Stimulated activated naive CD8-positive, alpha-beta T cell treated with anti-CD3 and anti-CD28 coated beads, Interleukin-15, amount 100 ng/mL, for 72 hours (primary cell): ENCODE results near the gene COPS4.
"Not testable (repeated sequence)": the region's sequence is repeated elsewhere in the genome, so short reads cannot be mapped to it uniquely, and the experiment has no call there.

Experiments used
- ATAC-seq: fragments of 150-1000 bp; cut with Tn5 transposase; 2 replicates; pipeline ENCODE4 v1.10.0; 2021; ENCODE audit warnings: mild to moderate bottlenecking, moderate library complexity
- DNase-seq, 2 donors: peaks; one replicate each; pipeline ENCODE4 v3.0.0; 2021 to 2022
- H3K27ac Mint-ChIP-seq, 2 donors: one replicate each; pipeline ENCODE4 v1.8.0; 2022; ENCODE audit warnings: mild to moderate bottlenecking in 2 of 2, mixed read lengths in 2 of 2, moderate library complexity in 2 of 2
- H3K27me3 Mint-ChIP-seq: one replicate; pipeline ENCODE4 v1.8.0; 2022; ENCODE audit warnings: mixed read lengths
- H3K4me1 Mint-ChIP-seq: one replicate; pipeline ENCODE4 v1.8.0; 2022; ENCODE audit warnings: mild to moderate bottlenecking, mixed read lengths
- H3K4me3 Mint-ChIP-seq, 2 donors: one replicate each; pipeline ENCODE4 v1.8.0; 2022; ENCODE audit warnings: mild to moderate bottlenecking in 2 of 2, mixed read lengths in 2 of 2, moderate library complexity in 1 of 2
- H3K9me3 Mint-ChIP-seq, 2 donors: one replicate each; pipeline ENCODE4 v1.8.0; 2022; ENCODE audit warnings: mixed read lengths in 2 of 2

COPS4 gene

DNA sequence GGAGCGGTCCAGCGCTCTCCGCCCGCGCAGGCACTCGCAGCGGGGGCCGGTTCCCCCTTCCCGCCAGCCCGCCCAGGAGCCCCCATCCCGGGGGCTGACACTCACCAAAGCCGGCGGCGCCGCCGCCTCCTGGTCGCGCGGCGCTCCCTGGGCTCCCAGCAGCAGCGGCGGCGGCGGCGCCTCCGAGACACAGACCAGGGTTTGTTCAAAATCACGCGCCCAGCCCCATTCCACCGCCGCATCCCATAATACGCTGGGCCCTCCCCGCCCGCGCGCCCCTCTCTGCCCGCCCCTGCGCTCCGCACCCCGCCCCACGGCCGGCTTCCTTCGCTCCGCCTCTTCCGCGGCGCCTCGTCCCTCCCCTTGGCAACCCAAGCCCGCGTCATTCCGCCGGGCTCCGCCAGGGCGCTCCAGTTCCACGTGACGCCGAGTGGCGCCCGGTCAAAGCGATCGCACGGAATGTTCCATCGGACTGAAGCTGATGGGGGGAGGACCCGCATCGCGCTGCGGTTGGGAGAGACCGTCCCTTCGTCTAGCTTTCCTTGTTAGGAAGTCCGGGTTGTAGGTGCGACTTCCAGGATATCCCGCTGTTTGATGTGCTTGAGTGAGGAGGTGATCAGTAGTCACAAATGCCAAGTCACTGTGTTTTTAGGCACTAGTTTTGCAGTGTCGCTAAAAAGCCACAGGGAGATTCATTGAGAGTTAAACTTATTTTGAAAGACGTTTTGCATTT lies 22.1 kb upstream of the COPS4 start:
- peaks cover 40% of the 10 kb centered on the region for H3K4me1 Mint-ChIP-seq
- DNase-seq, result peak; percentile 98
- H3K27me3 Mint-ChIP-seq, result no peaks in the 10 kb centered on the region
- no peaks in the 10 kb centered on the region for H3K9me3 Mint-ChIP-seq
- H3K4me3 Mint-ChIP-seq, result peak overlapping the region; percentile 89 to 99
- H3K27ac Mint-ChIP-seq, result peak overlapping the region; percentile 98
- ATAC-seq, result peak; percentile 87

DNA sequence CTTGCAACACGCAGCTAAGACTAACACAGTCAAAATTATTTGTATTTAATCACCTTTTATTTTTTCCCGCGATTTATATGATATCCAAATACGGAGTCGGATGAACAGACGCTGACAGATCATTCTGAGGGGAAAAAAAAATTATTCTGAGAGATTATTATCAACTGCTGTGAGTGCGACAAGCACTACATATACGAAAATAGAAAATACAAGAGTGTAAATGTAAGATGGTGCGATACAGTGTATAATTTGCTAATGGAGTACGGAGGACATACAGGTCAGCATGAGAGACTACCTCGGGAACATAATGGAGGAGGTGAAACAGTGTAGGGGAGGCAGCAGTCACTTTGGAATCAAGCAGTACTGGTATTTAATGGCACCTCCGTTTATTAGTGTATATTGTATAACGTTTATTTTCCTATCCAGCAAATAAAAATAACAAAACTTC lies 21.5 kb upstream of the COPS4 start:
- no peaks in the 10 kb centered on the region for H3K9me3 Mint-ChIP-seq
- DNase-seq, result no peak
- H3K4me3 Mint-ChIP-seq, result peak overlapping the region; percentile 89 to 99
- ATAC-seq, result no peak
- H3K27ac Mint-ChIP-seq, result peak overlapping the region; percentile 98
- H3K4me1 Mint-ChIP-seq, result peaks cover 34% of the 10 kb centered on the region
- no peaks in the 10 kb centered on the region for H3K27me3 Mint-ChIP-seq

DNA sequence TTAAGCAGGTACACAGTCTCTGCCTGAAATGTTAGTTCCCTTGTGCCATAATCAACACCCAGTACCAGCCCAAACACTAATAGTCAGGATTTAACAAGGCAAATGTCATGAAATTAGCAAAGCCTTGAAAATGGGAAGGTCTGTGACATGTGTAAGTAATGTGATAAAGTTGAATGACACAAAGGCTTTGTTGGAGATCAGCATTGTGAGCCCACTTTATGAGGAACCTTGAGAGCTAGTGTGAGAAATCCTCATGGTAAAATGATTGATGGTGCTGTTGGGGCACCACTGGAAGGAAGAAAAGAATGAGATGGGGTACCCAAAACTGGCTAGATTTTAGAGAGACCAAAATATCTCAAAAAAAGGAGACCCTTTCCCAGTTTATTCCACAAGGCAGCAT lies 21.1 kb upstream of the COPS4 start:
- Mint-ChIP-seq H3K4me3 (peak overlapping the region; percentile 29 to 99), H3K27me3 (no peaks in the 10 kb centered on the region), H3K9me3 (no peaks in the 10 kb centered on the region), H3K27ac (peak overlapping the region in 1 of 2 donors; percentile 98), H3K4me1 (peaks cover 30% of the 10 kb centered on the region)
- DNase-seq, result no peak
- no peak for ATAC-seq

DNA sequence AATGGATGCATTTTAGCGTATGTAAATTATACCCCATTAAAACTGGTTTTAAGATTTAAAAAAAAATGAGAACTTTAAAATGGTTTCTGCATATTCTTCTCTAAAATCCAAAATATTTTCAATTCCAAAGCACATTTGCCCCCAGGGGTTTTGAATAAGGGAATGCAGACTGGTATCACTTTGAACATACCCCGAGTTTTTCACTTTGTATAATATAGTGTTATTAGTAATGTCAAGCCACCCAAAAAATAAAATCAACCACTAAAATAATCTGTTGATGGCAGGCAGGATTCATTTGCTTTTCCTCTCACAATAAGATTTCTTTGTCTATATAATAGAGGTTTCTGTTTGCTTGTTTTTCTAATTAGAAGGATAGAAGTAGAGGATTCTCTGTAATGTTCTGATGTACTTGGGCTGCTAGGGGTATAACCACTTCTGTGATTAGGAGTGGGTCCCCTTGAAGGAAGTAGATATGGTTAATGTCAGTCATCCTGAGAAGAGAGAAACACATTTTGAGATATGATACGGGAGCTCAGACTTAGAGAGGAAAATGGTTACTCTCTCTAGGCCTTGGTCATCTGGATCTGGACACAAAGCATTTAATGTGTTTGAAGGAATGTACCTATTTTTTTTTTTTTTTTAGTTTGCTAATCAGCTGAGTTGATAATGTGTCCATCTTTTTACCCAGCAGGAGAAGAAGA lies 15.0 kb upstream of the COPS4 start:
- no peaks in the 10 kb centered on the region for H3K27me3 Mint-ChIP-seq
- no peak overlapping the region for H3K27ac Mint-ChIP-seq
- peaks cover 9% of the 10 kb centered on the region for H3K4me1 Mint-ChIP-seq
- peak; percentile 98 for ATAC-seq
- peak overlapping the region in 1 of 2 donors; percentile 9 for H3K4me3 Mint-ChIP-seq
- DNase-seq, result no peak
- H3K9me3 Mint-ChIP-seq, result peaks cover 2 to 3% of the 10 kb centered on the region in 2 donors

DNA sequence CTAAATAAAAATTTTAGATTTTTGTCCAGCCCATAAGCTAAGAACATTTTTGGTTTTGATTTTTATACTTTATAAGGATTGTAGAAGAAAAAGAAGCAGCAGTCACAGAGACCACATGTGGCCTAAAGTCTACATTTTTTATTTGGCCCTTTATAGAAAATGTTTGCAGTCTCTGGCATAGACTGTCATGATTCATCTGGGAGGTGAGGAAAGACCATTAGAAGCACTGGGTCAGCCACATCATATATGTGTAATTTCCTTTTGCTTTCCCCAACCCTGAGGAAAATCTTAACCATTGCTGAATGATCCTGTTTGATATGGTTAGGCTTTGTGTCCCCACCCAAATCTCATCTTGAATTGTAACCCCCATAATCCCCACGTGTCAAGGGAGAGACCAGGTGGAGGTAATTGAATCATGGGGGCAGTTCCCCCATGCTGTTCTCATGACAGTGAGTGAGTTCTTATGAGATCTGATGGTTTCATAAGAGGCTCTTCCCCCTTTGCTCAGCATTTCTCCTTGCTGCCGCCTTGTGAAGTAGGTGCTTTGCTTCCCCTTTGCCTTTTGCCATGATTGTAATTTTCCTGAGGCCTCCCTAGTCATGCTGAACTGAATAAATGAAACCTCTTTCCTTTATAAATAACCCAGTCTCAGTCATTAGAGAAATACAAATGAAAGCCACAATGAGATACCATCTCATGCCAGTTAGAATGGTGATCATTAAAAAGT lies 12.1 kb upstream of the COPS4 start:
- H3K9me3 Mint-ChIP-seq, result peaks cover 8 to 12% of the 10 kb centered on the region in 2 donors
- H3K4me1 Mint-ChIP-seq, result peaks cover 9% of the 10 kb centered on the region
- ATAC-seq (no peak), DNase-seq (no peak)
- H3K4me3 Mint-ChIP-seq, result no peak overlapping the region
- H3K27ac Mint-ChIP-seq, result no peak overlapping the region
- no peaks in the 10 kb centered on the region for H3K27me3 Mint-ChIP-seq

DNA sequence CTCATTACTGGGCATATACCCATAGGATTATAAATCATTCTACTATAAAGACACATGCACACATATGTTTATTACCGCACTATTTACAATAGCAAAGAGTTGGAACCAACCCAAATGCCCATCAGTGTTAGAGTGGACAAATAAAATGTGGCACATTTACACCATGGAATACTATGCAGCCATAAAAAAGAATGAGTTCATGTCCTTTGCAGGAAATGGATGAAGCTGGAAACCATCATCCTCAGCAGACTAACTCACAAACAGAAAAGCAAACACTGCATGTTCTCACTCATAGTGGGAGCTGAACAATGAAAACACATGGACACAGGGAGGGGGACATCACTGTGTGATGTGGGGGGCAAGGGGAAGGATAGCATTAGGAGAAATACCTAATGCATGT lies 11.4 kb upstream of the COPS4 start:
- ATAC-seq, H3K4me3 Mint-ChIP-seq, DNase-seq, H3K27me3 Mint-ChIP-seq, H3K27ac Mint-ChIP-seq, H3K4me1 Mint-ChIP-seq: not testable (repeated sequence)
- H3K9me3 Mint-ChIP-seq, result peaks cover 8 to 12% of the 10 kb centered on the region in 2 donors

DNA sequence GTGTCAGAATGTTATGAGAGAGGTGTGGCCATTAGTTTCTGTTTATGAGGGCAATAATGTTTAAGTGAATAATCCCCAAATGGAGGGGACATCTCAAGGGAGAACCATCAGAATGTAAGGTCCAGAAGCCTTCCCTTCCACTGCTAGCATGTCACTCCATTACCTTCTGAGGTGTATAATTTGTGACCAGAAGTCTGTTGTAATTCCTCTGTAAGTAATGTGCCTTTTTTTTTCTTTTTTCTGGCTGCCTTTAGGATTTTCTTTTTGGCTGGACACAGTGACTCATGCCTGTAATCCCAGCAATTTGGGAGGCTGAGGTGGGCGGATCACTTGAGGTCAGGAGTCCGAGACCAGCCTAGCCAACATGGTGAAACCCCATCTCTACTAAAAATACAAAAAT lies 10.8 kb upstream of the COPS4 start:
- peaks cover 9% of the 10 kb centered on the region for H3K4me1 Mint-ChIP-seq
- H3K4me3 Mint-ChIP-seq, result no peak overlapping the region
- H3K9me3 Mint-ChIP-seq, result peaks cover 8 to 12% of the 10 kb centered on the region in 2 donors
- no peak overlapping the region for H3K27ac Mint-ChIP-seq
- no peaks in the 10 kb centered on the region for H3K27me3 Mint-ChIP-seq
- ATAC-seq, result no peak
- no peak for DNase-seq

DNA sequence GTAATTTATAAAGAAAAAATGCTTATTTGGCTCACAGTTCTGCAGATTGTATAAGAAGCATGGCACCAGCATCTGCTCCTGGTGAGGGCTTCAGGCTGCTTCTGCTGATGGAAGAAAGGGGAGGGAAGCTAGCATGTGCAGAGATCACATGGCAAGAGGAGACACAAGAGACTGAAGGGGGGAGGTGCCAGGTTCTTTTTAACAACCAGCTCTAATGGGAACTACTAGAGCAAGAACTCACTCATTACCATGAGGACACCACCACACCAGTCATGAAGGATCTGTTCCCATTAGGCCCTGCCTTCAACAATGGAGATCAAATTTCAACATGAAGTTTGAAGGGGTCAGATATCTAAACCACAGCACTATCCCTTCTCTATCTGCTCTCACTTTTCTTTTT lies 9.4 kb upstream of the COPS4 start:
- DNase-seq (no peak), ATAC-seq (no peak)
- Mint-ChIP-seq H3K9me3 (peaks cover 8 to 12% of the 10 kb centered on the region in 2 donors), H3K27me3 (no peaks in the 10 kb centered on the region), H3K4me3 (no peak overlapping the region), H3K4me1 (no peaks in the 10 kb centered on the region), H3K27ac (no peak overlapping the region)

DNA sequence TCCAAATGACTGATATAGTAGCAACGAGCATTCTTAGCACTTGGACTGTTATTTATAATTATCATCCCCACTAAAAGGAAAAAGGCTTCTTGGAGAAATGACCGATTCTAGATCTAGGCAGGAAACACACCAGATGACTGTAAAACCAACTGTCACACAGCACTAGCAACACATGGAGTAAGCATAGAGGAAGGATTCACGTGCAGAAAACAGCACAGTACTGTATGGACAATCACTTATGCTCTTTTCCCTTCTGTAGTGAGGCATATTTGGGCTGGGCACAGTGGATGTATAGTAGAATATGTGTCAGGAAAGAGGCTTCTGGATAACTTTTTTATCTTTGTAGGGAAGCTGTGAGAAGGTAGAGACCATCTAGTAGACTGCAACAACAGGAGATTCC lies 6.0 kb upstream of the COPS4 start:
- H3K9me3 Mint-ChIP-seq, result peaks cover 8 to 12% of the 10 kb centered on the region in 2 donors
- no peak overlapping the region for H3K27ac Mint-ChIP-seq
- DNase-seq, result no peak
- no peak for ATAC-seq
- no peaks in the 10 kb centered on the region for H3K4me1 Mint-ChIP-seq
- no peak overlapping the region for H3K4me3 Mint-ChIP-seq
- H3K27me3 Mint-ChIP-seq, result no peaks in the 10 kb centered on the region

DNA sequence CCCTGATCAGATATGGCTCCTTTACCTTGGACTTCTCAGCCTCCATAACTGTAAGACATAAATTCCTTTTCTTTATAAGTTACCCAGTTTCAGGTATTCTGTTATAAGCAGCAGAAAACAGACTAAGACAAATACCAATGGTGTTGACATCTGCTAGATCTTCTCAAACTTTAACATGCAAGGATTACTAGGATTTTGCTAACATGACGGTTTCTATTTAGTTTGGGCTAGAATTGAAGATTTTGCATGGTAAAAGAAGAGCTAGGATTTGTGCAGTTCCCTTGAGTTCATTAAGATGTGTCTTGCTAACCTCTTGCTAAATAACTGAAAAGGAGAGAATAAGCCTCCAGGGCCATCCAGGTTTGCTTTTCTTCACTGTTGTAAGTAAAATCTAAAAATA lies 5.3 kb upstream of the COPS4 start:
- no peaks in the 10 kb centered on the region for H3K27me3 Mint-ChIP-seq
- no peak overlapping the region for H3K27ac Mint-ChIP-seq
- no peak for DNase-seq
- no peak for ATAC-seq
- H3K9me3 Mint-ChIP-seq, result peaks cover 8 to 11% of the 10 kb centered on the region in 2 donors
- H3K4me1 Mint-ChIP-seq, result no peaks in the 10 kb centered on the region
- no peak overlapping the region for H3K4me3 Mint-ChIP-seq

DNA sequence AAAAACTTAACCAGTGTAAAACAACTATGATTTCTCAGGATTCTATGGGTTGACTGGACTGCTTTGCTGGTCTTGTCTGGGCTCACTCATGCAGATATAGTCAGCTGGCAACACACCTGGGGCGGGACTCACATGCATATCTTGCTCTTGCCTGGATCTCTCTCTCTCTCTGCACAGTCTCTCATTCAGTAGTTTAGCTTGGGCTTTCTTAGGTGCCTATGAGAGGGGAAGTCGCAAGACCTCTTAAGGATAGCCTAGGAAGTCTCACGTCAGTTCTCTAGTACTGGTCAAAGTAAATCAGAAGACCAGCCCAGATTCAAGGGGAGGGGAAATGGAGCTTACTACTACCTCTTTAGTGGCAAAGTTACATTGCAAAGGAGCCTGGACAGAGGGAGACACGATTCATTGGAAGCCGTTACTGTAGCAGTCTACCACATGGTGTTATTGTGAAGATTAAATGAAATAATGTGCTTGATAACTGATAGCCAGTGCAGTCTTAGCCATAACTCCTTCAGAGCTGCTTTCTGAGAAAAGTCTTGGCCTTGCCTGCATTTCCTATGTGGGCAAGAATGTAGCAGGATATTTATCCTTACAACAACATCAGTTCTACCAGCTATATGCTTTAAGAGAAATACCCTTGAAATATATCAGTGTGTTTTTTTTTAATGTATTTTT lies 2.1 kb downstream of the COPS4 start:
- Mint-ChIP-seq H3K9me3 (no peaks in the 10 kb centered on the region), H3K27ac (no peak overlapping the region), H3K4me3 (peak overlapping the region; percentile 12 to 34), H3K4me1 (peaks cover 39% of the 10 kb centered on the region), H3K27me3 (no peaks in the 10 kb centered on the region)
- ATAC-seq (no peak), DNase-seq (no peak)

DNA sequence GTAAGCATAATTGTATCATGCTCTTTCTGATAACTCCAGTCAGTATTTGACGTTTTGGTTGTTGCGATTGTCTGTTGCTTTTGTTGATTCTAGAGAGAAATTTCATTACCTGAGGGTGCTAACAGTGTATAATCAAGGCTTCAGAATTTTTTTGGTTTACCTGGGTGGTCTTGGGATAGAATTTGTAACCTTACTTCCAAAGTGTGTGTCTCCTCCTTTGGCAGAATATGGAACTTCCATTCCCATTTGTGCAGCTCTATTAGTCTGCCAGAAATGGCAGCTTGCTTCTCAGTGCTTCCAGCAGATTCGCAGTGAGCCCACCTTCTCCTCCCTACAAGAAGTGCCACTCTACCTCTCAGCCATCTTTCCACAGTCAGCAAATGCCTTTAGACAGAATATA lies 5.3 kb downstream of the COPS4 start:
- no peaks in the 10 kb centered on the region for H3K9me3 Mint-ChIP-seq
- no peak for DNase-seq
- no peak for ATAC-seq
- H3K27ac Mint-ChIP-seq, result no peak overlapping the region
- H3K27me3 Mint-ChIP-seq, result no peaks in the 10 kb centered on the region
- peaks cover 39% of the 10 kb centered on the region for H3K4me1 Mint-ChIP-seq
- H3K4me3 Mint-ChIP-seq, result no peak overlapping the region

DNA sequence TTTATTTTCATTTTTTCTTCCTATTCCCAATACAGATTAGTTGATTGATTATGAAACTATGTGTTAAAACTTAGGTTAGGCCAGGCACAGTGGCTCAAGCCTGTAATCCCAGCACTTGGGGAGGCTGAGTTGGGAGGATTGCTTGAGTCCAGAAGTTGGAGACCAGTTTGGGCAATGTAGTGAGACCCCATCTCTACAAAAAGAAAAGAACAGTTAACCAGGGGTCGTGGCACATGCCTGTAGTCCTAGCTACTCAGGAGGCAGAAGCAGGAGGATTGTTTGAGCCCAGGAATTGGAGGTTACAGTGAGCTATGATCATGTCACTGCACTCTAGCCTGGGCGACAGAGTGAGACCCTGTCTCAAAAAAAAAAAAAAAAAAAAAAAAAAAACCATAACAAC lies 8.2 kb downstream of the COPS4 start:
- H3K4me3 Mint-ChIP-seq, H3K27ac Mint-ChIP-seq, ATAC-seq, H3K9me3 Mint-ChIP-seq, H3K27me3 Mint-ChIP-seq, DNase-seq: not testable (repeated sequence)
- peaks cover 22% of the 10 kb centered on the region for H3K4me1 Mint-ChIP-seq

DNA sequence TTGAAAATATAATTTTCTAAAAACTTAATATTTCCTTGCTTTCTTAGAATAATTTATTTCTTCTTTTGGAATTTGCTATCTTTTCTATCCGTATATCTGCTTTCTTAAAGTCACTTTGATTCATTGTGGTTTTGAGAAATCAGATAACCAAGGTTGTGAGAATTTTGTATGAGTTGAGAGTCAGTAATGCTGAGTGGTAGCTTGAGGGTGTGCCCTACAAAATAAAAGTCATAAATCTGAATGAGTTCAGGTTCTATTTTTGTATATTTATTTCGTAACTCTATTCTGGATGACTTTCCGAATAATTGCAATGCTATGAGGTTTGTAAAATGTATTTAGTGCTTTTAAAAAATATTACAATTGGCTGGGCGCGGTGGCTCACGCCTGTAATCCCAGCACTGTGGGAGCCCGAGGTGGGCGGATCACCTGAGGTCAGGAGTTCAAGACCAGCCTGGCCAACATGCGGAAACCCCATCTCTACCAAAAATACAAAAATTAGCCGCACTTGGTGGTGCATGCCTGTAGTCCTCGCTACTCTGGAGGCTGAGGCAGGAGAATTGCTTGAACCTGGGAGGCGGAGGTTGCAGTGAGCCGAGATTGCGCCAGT lies 8.9 kb downstream of the COPS4 start:
- Mint-ChIP-seq H3K4me1 (peaks cover 15% of the 10 kb centered on the region), H3K27me3 (no peaks in the 10 kb centered on the region), H3K9me3 (no peaks in the 10 kb centered on the region), H3K27ac (no peak overlapping the region), H3K4me3 (no peak overlapping the region)
- no peak for DNase-seq
- no peak for ATAC-seq
